Measurements from ENCODE around the gene SEC16A.

- no peak for TF ChIP-seq CTCF (IDR thresholded peaks at IDR 0.05; ENCODE audit: insufficient read depth, low read depth, low read length)
- TF ChIP-seq EZH2 (IDR thresholded peaks at IDR 0.05; ENCODE audit: insufficient read depth, low read length) = no peak
These were observed 80.8 kb downstream of the SEC16A start for GRCh38 chr9:136402067-136402466.
